Measurements from ENCODE around the gene ZNF519.
A peak's percentile ranks its signal among the peaks of the same experiment; 100 is the strongest.
"Not testable (repeated sequence)": the region's sequence is repeated elsewhere in the genome, so short reads cannot be mapped to it uniquely, and the experiment has no call there.

The ZNF519 gene

DNA sequence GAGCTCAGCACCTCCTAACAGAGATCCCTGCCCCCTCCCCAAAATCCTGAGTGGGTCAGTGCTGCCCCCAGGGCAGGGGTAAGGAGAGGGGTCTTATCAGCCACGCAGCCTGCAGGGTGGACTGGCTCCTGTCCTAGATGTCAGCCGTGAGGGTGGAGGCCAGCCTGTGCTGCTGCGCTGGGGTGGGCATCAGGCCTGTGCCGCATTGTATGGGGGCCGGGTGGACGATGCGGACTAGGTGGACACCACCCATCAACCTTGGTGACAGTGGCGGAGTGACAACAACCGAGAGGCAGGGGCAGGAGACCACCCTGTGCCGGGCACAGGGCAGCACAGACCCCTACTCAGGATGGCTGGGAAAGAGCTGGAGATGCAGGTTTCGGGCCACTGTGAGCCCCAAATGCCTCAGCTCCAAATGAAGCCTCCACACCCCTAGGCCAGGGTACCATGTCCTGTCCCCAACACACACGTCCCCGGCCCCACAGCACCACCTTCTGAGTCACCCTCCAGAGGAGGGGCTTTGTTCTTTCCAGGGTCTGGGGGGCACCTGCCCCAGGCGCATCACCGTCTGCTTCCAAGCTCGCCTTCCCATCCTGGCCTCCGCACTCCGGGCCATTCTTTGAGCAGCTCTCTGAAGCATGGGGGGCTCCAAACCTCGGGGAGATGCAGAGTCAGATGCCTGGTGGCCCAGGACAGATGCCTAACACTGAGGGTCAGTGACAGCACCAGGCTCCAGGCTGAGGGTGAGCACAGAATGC is 13.5 kb upstream of the ZNF519 start:
- not testable (repeated sequence) for H3K4me1 ChIP-seq (ENCODE audit: control insufficient read depth, insufficient read depth, low read length); H3K36me3 ChIP-seq (ENCODE audit: control insufficient read depth in 2 of 2, insufficient read depth in 2 of 2, low read length in 2 of 2); H3K27ac ChIP-seq (ENCODE audit: low read length); H3K4me3 ChIP-seq (ENCODE audit: low read length in 2 of 2); H3K9ac ChIP-seq (ENCODE audit: low read length in 2 of 2); H3K27me3 ChIP-seq (ENCODE audit: control insufficient read depth in 1 of 2, insufficient read depth in 2 of 2, low read length in 2 of 2); H3K9me3 ChIP-seq (ENCODE audit: control insufficient read depth in 2 of 2, low read length in 2 of 2)

GRCh38 chr18:14145021-14145420 is 12.8 kb upstream of the ZNF519 start:
- not testable (repeated sequence) for H3K4me3 ChIP-seq (ENCODE audit: low read length in 2 of 2); H3K27me3 ChIP-seq (ENCODE audit: control insufficient read depth in 1 of 2, insufficient read depth in 2 of 2, low read length in 2 of 2); H3K9me3 ChIP-seq (ENCODE audit: control insufficient read depth in 2 of 2, low read length in 2 of 2); H3K4me1 ChIP-seq (ENCODE audit: control insufficient read depth, insufficient read depth, low read length); H3K36me3 ChIP-seq (ENCODE audit: control insufficient read depth in 2 of 2, insufficient read depth in 2 of 2, low read length in 2 of 2); H3K9ac ChIP-seq (ENCODE audit: low read length in 2 of 2); H3K27ac ChIP-seq (ENCODE audit: low read length)

- Histone ChIP-seq H3K9me3 (ENCODE audit: control insufficient read depth in 2 of 2, low read length in 2 of 2) (no peaks in the 10 kb centered on the region), H3K27me3 (ENCODE audit: control insufficient read depth in 1 of 2, insufficient read depth in 2 of 2, low read length in 2 of 2) (no peaks in the 10 kb centered on the region), H3K4me3 (ENCODE audit: low read length in 2 of 2) (no peak overlapping the region), H3K27ac (ENCODE audit: low read length) (no peak overlapping the region), H3K36me3 (ENCODE audit: control insufficient read depth in 2 of 2, insufficient read depth in 2 of 2, low read length in 2 of 2) (no peaks in the 10 kb centered on the region), H3K4me1 (ENCODE audit: control insufficient read depth, insufficient read depth, low read length) (no peaks in the 10 kb centered on the region), H3K9ac (ENCODE audit: low read length in 2 of 2) (no peak overlapping the region)
These were observed 12.3 kb upstream of the ZNF519 start for GRCh38 chr18:14144628-14144895.

DNA sequence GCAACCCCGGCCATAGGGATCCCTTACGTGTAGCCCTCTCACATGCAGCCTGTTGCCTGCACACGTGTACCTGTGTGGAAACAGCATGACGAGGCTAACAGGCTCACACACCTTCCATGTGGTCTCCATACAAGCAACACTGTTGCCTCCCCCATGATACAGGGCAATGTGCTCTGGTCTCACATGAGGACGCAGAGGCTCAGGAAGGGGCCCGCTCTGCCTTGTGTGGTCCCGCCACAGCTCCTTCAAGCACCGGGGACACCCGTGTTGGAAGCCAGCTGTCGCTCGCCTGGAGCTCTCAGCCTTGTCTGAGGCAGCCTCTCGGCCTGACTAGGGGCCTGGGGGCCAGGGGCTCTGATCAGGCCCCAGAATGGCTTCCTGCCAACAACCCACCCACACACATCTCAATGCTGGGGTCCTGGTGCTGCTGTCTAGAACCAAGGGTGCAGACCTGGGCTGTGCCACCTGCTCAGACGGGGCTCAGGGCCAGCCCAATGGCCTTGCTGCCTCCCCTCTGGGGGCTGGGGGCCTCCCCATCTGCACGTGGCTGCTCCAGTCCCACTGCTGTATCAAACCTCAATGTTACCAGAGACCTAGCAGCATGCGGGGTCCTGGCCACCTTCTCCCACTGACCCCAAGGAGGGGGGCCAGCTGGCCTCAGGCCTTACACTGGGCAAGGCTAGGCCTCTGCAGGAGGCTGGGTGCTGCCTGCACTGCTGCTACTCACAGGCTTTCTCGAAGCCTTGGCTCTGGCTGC is 11.8 kb upstream of the ZNF519 start:
- H3K27ac ChIP-seq (ENCODE audit: low read length); H3K9ac ChIP-seq (ENCODE audit: low read length in 2 of 2); H3K4me1 ChIP-seq (ENCODE audit: control insufficient read depth, insufficient read depth, low read length); H3K4me3 ChIP-seq (ENCODE audit: low read length in 2 of 2); H3K36me3 ChIP-seq (ENCODE audit: control insufficient read depth in 2 of 2, insufficient read depth in 2 of 2, low read length in 2 of 2); H3K27me3 ChIP-seq (ENCODE audit: control insufficient read depth in 1 of 2, insufficient read depth in 2 of 2, low read length in 2 of 2); H3K9me3 ChIP-seq (ENCODE audit: control insufficient read depth in 2 of 2, low read length in 2 of 2): not testable (repeated sequence)

GRCh38 chr18:14143396-14143795 is 11.2 kb upstream of the ZNF519 start:
- H3K36me3 ChIP-seq (ENCODE audit: control insufficient read depth in 2 of 2, insufficient read depth in 2 of 2, low read length in 2 of 2); H3K27ac ChIP-seq (ENCODE audit: low read length); H3K9ac ChIP-seq (ENCODE audit: low read length in 2 of 2); H3K4me1 ChIP-seq (ENCODE audit: control insufficient read depth, insufficient read depth, low read length); H3K4me3 ChIP-seq (ENCODE audit: low read length in 2 of 2); H3K27me3 ChIP-seq (ENCODE audit: control insufficient read depth in 1 of 2, insufficient read depth in 2 of 2, low read length in 2 of 2); H3K9me3 ChIP-seq (ENCODE audit: control insufficient read depth in 2 of 2, low read length in 2 of 2): not testable (repeated sequence)

DNA sequence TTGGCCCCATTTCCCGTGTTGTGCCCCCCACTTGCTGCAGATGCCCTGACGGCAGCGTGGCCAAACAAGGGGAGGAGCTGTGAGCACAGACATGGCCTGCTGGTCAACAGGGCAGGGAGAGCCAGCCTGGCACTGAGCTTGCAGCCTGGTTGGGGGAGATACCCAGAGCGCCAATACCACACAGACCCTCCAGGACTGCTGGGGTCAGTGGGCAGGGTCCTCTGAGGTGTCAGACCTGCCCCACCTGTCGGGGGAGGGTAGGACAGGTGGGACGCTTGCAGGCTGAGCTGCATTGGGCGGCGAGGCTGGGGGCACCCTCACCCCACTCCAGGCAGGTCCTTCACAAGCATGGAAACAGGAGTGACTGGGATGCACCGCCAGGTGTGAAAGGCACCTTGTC is 9.9 kb upstream of the ZNF519 start:
- not testable (repeated sequence) for H3K9ac ChIP-seq (ENCODE audit: low read length in 2 of 2); H3K4me1 ChIP-seq (ENCODE audit: control insufficient read depth, insufficient read depth, low read length); H3K27me3 ChIP-seq (ENCODE audit: control insufficient read depth in 1 of 2, insufficient read depth in 2 of 2, low read length in 2 of 2); H3K36me3 ChIP-seq (ENCODE audit: control insufficient read depth in 2 of 2, insufficient read depth in 2 of 2, low read length in 2 of 2); H3K27ac ChIP-seq (ENCODE audit: low read length); H3K9me3 ChIP-seq (ENCODE audit: control insufficient read depth in 2 of 2, low read length in 2 of 2); H3K4me3 ChIP-seq (ENCODE audit: low read length in 2 of 2)

DNA sequence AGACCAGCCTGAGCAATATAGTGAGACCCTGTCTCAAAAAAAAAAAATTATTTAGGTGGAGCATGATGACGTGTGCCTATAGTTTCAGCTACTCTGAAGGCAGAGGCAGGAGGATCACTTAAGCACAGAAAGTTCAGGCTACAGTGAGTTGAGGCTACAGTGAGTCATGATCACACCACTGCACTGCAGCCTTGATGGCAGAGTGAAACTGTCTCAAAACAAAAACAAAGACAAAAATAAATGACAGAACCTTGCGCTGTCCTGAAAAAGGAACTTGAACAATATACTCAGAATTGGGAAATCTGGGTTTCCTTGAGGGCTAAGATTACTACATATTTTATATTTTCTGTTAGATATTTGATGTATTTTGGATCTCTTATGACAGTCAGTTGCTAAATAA is 7.3 kb upstream of the ZNF519 start:
- not testable (repeated sequence) for H3K4me1 ChIP-seq (ENCODE audit: control insufficient read depth, insufficient read depth, low read length); H3K4me3 ChIP-seq (ENCODE audit: low read length in 2 of 2); H3K36me3 ChIP-seq (ENCODE audit: control insufficient read depth in 2 of 2, insufficient read depth in 2 of 2, low read length in 2 of 2); H3K9me3 ChIP-seq (ENCODE audit: control insufficient read depth in 2 of 2, low read length in 2 of 2); H3K27me3 ChIP-seq (ENCODE audit: control insufficient read depth in 1 of 2, insufficient read depth in 2 of 2, low read length in 2 of 2); H3K27ac ChIP-seq (ENCODE audit: low read length); H3K9ac ChIP-seq (ENCODE audit: low read length in 2 of 2)

- H3K9me3 ChIP-seq (ENCODE audit: control insufficient read depth in 2 of 2, low read length in 2 of 2); H3K36me3 ChIP-seq (ENCODE audit: control insufficient read depth in 2 of 2, insufficient read depth in 2 of 2, low read length in 2 of 2); H3K27me3 ChIP-seq (ENCODE audit: control insufficient read depth in 1 of 2, insufficient read depth in 2 of 2, low read length in 2 of 2); H3K4me1 ChIP-seq (ENCODE audit: control insufficient read depth, insufficient read depth, low read length); H3K9ac ChIP-seq (ENCODE audit: low read length in 2 of 2); H3K27ac ChIP-seq (ENCODE audit: low read length); H3K4me3 ChIP-seq (ENCODE audit: low read length in 2 of 2): not testable (repeated sequence)
These were observed 5.7 kb upstream of the ZNF519 start for GRCh38 chr18:14137971-14138370.

- H3K36me3 ChIP-seq (ENCODE audit: control insufficient read depth in 2 of 2, insufficient read depth in 2 of 2, low read length in 2 of 2); H3K4me1 ChIP-seq (ENCODE audit: control insufficient read depth, insufficient read depth, low read length); H3K27ac ChIP-seq (ENCODE audit: low read length); H3K9me3 ChIP-seq (ENCODE audit: control insufficient read depth in 2 of 2, low read length in 2 of 2); H3K27me3 ChIP-seq (ENCODE audit: control insufficient read depth in 1 of 2, insufficient read depth in 2 of 2, low read length in 2 of 2): not testable (repeated sequence)
- peak overlapping the region; percentile 79 for H3K4me3 ChIP-seq (ENCODE audit: low read length in 2 of 2)
- H3K9ac ChIP-seq (ENCODE audit: low read length in 2 of 2), result peak overlapping the region; percentile 55 to 63
These were observed 452 bp downstream of the ZNF519 start for GRCh38 chr18:14131696-14132270.

DNA sequence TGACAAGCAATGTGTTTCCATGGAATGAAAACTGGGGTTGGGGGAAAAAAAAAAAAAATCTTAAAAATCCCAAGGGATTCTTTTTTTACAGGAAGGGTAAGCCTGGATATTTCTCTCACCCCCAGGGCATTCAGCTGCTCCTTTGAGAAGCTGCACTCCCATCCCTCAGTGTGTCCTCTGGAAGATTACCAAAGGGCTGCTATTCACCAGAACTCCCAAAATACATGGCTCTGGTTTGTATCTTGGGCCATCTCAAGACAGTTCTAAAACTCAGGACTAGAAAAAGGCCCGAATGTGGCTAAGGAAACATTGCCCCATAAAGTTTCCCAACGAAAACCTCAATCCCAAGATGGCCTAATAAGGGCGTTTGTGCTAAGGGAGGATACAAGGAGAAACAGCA is 1.4 kb downstream of the ZNF519 start:
- peak overlapping the region; percentile 6 for H3K27ac ChIP-seq (ENCODE audit: low read length)
- H3K4me3 ChIP-seq (ENCODE audit: low read length in 2 of 2); H3K27me3 ChIP-seq (ENCODE audit: control insufficient read depth in 1 of 2, insufficient read depth in 2 of 2, low read length in 2 of 2); H3K4me1 ChIP-seq (ENCODE audit: control insufficient read depth, insufficient read depth, low read length); H3K36me3 ChIP-seq (ENCODE audit: control insufficient read depth in 2 of 2, insufficient read depth in 2 of 2, low read length in 2 of 2); H3K9me3 ChIP-seq (ENCODE audit: control insufficient read depth in 2 of 2, low read length in 2 of 2); H3K9ac ChIP-seq (ENCODE audit: low read length in 2 of 2): not testable (repeated sequence)

DNA sequence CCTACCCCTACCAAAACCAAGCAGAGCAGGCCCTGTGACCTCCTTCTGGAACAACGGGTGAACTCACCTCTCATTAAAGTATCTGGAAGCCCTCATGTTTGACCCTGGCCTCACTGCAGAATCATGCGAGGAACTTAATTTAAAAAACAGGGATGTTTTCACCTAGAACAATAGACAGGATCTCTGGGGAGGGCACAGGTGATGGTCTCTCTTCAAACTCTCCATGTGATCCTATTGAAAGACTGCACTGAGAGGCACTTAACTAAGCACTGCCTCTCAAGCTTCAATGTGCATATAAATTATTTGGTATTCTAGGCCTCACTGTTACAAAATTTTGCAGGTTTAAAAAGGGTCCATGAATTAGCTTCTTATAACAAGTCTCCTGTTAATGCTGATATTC is 7.5 kb downstream of the ZNF519 start:
- H3K4me3 ChIP-seq (ENCODE audit: low read length in 2 of 2), result no peak overlapping the region
- no peak overlapping the region for H3K27ac ChIP-seq (ENCODE audit: low read length)
- no peaks in the 10 kb centered on the region for H3K4me1 ChIP-seq (ENCODE audit: control insufficient read depth, insufficient read depth, low read length)
- no peak overlapping the region for H3K9ac ChIP-seq (ENCODE audit: low read length in 2 of 2)
- H3K9me3 ChIP-seq (ENCODE audit: control insufficient read depth in 2 of 2, low read length in 2 of 2), result no peaks in the 10 kb centered on the region
- H3K27me3 ChIP-seq (ENCODE audit: control insufficient read depth in 1 of 2, insufficient read depth in 2 of 2, low read length in 2 of 2), result no peaks in the 10 kb centered on the region
- H3K36me3 ChIP-seq (ENCODE audit: control insufficient read depth in 2 of 2, insufficient read depth in 2 of 2, low read length in 2 of 2), result no peaks in the 10 kb centered on the region
